Fibroblast of the conjunctiva (primary cell): ENCODE data around the gene ZNF667.

ENCODE experiments used
- DNase-seq: peaks from one replicate; pipeline ENCODE4 v3.0.0-alpha.2; 2010; ENCODE audit warnings: low read depth

The ZNF667 gene

DNA sequence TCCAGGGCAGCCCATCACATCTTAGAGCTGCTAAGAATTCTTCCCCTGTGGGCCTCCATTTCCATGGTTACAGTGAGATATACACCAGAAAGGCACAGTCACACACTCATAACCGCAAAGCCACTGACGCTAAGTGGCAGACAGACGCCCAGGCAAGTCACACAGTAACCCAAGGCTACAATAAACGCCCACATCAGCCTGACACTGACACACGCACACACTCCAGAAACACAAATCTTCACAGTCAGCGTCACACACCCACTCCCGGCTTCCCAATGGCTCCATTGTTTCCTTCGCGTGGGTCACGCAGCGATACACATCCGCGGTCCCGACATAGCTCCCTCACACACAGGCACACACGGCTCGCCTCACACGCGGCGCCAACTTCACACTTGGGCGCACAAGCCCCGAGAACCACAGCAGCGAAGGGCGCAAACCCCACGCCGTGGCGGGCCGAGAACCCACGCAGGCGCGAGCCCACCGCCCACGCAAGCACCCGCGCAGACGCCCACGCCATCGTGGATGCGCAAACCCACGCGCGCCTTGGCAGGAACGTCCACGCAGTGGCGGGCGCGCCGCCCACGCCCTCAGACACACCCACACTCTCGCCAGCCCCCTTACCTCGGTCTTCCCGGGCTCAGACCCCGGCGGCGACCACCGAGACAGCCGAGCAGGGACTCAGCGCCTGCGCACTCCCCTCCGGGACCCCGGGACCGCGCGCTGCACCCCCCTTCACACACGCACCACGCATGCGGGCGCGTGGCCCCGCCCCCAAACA is at the start of gene ZNF667:
Gene ZNF667, minus strand, starts transcription at position 695 of the 778 bp plus-strand sequence. CDS start 14,975 bp downstream, outside the sequence.
- no peak for DNase-seq

DNA sequence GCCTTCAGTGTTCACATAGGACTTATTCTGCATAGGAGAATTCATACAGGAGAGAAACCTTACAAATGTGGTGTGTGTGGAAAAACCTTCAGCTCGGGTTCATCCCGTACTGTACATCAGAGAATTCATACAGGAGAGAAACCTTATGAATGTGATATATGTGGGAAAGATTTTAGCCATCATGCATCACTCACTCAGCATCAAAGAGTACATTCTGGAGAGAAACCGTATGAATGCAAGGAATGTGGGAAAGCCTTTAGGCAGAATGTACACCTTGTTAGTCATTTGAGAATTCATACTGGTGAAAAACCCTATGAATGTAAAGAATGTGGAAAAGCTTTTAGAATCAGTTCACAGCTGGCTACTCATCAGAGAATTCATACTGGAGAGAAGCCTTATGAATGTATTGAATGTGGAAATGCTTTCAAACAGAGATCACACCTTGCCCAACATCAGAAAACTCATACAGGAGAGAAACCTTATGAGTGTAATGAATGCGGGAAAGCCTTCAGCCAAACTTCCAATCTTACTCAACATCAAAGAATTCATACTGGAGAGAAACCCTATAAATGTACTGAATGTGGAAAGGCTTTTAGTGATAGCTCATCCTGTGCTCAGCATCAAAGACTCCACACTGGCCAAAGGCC is 48.2 kb upstream of the ZNF667 start:
- no peak for DNase-seq

DNA sequence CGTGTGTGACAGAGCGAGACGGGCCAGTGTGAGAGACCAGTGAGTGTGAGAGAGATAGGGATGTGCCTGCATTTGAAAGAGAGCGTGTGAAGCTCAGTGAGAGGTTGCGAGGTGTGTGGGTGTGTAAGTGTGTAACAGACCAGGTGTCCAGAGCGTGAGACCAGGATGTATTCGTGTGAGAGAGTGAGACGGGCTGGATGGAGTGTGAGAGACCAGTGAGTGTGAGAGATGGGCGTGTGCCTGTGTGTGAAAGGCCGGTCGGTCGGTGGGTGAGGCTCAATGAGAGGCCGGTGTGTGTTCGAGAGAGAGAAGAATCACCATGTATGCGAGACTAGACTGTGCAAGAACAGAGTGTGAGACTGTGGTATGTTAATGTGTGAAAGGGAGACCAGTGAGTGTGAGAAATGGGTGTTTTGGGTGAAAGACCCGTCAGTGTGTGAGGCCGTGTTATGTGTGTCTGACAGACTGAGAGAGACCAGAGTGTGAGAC is 31.2 kb upstream of the ZNF667 start:
- DNase-seq: no peak

DNA sequence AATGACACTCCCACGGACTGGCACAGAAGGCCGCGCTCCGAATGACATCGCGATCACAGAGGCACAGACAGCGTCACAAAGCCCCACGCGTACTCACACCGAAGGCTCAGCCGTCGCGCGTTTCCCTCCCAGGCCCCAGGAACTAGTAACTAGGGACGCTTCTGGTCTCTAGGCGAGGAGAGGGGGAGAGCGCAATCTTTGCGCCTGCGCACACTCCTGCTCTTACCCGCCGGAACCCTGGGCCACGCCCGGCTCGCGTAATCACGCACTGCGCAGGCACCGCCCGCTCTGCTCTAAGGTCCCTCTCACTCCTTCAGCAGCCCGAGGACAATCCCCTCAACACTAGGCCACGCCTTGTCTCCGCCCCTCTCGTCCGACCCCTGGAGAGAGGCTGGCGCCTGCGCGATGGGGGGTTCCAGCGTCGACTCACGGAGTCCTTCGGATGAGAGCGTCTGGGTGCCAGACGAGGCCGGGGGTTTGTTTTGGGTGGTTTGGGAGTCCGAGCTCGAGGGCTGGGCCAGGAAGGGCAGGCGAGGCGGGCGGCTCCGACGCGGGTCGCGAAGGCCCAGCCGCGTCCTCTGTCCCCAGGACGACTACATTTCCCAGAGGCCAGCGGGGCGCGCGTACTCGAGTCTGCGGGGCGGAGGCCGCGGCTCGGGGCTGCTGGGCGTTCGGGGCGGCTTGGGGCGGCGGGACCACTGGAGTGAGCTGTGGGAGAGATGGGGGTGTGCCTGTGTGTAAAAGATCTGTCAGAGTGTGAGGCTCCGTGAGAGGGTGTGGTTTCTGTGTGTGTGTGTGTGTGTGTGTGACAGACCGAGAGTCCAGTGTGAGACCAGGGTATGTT is 30.5 kb upstream of the ZNF667 start, which contains the start of gene ZNF471:
Gene ZNF471, plus strand, starts transcription at position 410 of the 844 bp plus-strand sequence. CDS start 3,717 bp downstream, outside the sequence.
- peak; percentile 98 for DNase-seq

DNA sequence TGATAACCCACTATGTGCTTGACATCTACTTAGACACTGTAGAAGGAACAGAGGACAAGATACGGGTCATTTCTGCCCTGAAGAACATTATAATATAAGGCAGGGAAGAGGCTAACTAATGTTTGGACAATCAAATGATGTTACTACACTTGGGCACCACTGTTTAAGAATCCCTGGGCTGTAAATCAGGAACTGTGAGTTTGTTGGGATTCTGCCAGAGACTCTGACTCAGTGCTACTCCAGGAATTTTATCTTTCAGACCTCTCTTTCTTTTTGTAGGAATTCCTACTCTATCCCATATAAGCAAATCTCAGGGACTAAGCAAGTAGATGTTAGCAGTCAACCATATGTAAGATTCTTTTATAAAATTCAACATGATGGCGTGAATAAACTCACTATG is 27.4 kb upstream of the ZNF667 start:
- no peak for DNase-seq

DNA sequence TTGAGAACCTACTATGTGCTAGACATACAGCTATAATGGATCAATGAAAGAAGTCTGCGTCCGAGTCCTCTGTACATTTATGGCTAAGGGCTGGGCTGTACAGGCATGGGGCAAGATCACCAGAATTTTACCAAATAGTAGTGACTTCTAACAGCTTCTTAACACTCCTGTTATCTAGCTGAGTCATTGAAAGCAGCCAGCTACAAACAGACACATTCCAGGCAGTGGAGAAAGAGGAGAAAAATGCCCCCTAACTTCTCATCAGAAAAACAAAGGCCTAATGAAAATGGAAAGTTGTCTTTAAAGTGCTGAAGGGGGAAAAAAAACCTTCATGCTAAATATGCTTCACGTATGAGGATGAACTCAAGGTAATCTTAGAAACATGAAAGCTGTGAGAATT is 14.3 kb upstream of the ZNF667 start:
- DNase-seq: no peak

DNA sequence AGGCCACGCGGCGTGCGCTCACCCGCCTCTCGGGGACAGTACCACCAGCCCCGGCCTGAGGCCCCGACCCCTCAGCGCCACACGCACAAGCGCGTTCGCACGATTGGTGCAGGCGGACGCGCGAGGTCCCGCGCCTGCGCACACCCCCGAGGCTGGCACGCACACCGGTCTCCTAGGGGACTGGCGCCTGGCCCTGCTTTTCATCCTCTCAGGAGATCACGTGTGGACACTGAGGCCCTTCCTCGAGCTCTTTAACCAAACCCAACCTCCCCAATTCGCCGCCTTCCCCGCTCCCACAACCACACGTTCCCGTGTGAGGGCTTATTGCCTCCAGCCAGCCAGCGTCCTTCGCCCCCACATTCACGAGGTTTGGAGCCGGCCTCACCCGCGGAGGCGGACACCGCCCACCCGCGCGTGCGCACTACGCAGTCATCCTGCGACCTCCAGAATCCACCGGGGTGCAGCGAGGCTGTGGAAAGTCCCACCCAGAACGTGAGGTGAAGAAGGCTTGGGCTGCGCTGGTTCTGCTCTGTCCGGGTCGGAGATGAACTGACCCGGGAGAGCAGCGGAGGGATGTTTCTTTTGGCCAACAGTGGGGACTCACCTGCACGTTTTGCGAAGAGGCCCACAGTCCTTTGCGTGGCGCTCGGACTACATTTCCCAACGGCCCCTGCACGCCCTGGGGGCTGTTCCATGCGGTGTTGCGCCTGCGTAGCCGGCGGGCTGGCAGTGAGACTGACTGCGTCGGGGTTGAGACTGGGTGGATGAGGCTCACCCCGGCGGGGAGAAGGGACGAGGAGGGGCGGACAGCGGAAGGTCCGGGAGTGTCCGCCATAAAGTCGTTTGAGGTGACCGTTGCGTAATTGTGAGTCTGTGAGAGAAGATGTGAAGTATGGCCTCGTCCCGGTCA is 539 bp upstream of the ZNF667 start:
- DNase-seq: peak; percentile 80

DNA sequence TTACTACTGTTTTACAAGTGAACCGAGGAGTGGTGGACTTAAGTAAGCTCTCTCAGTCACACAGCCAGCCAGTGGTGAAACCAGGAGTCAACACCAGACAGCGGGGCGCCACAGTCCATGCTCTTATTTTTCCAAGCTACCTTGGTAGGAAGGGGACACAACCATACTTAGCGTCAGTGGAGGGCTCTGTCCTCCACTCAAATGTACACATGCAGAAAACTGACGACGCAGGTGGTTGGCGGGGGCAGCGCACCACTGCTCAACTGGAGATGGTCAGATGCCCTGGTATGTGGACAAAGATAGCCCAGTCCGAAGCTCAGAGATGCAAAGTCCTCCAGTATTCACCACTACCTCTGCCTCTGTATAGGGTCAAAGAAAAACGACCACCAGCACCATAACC is 1.1 kb downstream of the ZNF667 start:
- DNase-seq: no peak

DNA sequence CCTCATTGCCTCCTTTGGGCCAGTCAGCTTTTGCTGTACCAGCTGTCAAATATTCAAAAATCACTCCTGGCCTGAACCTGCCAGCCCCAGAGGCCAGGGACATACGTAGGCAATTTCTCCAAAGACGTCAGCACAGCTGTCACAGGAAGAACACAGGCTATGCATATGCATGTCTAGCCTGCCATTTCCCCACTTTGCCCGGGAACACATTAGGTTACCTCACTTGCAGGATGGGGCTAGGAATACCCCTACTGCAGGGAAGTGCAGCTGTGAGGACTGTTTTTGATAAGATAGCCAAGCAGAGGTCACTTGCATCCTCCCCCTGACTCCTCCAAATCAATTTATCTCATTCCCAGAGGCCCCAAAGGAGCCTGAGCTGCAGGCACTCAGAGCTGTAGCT is 2.8 kb downstream of the ZNF667 start:
- DNase-seq: no peak

DNA sequence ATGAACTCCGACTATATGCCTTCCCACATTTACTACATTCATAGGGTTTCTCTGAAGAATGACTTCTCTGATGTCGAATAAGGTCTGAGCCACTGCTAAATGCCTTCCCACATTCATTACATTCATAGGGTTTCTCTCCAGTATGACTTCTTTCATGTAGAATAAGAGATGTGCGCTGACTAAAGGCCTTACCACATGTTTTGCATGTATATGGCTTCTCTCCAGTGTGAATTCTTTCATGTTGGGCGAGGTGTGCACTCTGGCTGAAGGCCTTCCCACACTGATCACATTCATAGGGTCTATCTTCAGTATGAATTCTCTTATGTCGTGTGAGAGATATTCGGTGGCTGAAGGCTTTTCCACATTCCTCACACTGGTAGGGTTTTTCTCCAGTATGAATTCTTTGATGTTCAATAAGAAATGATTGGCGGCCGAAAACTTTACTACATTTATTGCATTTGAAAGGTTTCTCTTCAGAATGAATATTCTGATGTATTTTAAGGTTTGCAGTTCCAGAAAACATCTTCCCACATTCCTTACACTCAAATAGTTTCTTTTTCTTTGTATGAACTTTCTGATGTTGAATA is 35.8 kb downstream of the ZNF667 start:
- no peak for DNase-seq

DNA sequence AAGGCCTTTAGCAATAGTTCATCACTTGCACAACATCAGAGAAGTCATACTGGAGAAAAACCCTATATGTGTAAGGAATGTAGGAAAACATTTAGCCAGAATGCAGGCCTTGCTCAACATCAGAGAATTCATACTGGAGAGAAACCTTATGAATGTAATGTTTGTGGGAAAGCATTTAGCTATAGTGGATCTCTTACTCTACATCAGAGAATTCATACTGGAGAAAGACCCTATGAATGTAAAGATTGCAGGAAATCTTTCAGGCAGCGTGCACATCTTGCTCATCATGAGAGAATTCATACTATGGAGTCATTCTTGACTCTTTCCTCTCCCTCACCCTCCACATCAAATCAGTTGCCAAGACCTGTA is 53.2 kb downstream of the ZNF667 start:
- no peak for DNase-seq

DNA sequence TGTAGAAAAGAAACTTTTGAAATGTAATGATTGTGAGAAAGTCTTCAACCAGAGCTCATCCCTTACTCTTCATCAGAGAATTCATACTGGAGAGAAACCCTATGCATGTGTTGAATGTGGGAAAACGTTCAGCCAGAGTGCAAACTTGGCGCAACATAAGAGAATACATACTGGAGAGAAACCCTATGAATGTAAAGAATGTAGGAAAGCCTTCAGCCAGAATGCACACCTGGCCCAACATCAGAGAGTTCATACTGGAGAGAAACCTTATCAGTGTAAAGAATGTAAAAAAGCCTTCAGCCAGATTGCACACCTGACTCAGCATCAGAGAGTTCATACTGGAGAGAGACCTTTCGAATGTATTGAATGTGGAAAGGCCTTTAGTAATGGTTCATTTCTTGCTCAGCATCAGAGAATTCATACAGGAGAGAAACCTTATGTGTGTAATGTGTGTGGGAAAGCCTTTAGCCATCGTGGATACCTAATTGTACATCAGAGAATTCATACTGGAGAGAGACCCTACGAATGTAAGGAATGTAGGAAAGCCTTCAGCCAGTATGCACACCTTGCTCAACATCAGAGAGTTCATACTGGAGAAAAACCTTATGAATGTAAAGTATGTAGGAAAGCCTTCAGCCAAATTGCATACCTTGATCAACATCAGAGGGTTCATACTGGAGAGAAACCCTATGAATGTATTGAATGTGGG is 53.7 kb downstream of the ZNF667 start:
- DNase-seq: no peak

DNA sequence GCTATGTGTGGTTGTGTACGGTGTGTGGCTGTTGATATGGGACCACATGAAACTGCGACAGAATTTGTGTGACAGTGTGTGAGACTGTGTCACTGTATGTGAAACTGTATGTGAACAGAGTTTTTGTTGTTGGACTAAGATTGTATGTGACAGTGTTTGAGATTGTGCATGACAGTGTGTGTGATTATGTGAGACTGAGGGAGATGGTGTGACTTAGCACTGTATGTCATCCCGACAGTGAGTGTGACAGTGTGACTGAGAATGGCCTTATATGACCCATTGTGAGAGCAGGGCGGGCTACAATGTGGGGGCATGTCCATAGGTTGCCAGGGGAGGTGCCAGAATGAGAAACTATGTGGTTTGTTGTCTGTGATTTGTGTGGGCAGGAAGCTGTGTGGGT is 72.1 kb downstream of the ZNF667 start:
- DNase-seq: no peak

DNA sequence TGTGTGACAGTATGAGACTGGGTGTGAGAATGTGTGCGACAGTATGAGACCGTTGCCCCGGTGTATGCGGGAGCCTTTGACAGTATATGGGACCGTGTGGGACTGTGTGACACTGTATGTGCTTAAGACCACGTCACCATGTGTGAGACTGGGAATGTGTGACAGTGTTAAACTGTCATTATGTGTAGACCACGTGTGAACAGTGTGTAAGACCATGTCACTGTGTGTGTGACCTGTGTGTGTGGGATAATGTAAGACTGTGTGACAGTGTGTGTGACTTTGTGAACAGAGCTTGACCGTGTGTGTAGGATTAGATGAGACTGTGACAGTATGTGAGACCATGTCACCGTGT is 72.5 kb downstream of the ZNF667 start:
- DNase-seq: no peak

DNA sequence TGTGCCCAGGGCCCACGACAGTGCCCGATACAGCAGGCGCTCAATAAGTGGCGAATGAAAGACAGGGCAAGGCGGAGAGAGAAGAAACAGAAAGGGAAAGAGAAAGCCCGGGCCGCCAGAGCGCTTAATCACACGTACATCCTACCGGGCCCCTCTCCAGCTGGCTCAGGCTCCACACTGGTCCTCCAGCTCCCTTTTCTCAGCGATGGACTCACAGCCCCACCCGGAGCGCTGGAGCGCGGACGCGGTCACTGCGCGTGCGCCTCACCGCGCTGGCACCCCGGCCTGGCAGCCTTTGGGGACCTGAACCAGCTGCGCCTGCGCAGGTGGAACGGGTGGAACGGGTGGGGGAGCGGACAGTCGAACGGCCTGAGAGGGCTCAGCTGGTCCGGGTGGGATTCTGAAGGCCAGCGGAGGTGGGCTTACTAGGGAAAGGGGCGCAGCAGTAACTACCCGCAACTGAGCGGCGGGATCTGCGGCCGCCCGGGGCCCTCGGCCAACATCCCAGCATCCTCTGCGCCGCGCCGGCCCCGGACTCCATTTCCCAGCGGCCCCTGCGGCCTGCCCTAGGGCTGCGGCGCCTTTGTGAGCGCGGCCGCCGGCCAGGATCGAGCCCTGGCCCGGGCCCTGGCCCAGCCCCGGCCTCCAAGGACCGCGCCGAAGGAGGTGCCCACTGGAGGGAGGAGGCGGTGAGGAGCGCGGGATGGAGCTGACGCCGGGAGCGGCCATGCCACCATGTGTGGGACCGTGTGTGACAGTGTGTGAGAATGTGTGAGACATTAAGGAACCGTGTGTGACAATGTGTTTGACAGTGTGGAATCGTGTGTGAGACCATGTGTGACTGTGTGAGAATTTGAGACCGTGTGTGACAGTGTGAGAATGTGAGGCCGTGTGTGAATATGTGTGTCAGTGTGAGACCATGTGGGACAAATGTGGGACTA is 73.1 kb downstream of the ZNF667 start, which contains the start of gene ZNF583:
Gene ZNF583, plus strand, starts transcription at position 569 of the 941 bp plus-strand sequence. CDS start 2,783 bp downstream, outside the sequence.
- DNase-seq: peak; percentile 97

DNA sequence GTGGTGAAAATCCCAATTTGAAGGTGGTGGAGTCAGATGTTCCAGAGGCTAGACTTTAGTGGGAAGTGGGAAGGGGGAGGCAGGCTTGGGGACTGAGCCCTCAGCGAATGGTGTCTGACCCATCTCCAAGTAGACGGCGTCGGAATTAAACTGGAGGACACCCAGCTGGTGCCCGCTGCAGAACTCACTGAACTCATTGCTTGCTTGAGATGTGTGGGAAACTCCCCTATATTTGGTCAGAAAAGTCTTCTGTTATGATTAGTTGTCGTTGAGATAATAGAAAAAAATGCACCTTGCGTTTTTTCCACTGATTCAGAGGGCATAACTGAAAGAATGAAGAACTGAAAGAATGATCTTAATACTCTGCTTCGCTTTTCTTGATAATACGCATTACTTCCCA is 73.9 kb downstream of the ZNF667 start:
- no peak for DNase-seq

DNA sequence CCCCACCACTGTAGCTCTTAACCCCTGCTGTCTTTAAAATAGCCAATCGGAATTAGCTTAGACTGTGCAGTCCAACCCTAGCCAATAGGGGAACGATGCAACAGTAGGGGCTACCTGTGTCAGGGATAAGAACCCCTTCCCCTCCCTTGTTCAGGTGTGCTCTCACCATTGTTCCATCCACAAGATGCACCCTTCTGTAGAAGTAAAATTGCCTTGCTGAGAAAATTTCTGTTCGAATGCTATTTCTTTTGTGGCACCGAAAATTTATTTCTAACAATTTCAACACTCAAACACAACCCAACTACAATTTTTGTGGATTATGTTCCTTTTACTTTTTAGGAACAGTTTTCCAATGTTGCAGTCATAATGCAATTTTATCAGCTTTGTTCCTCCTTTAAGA is 76.7 kb downstream of the ZNF667 start:
- no peak for DNase-seq

DNA sequence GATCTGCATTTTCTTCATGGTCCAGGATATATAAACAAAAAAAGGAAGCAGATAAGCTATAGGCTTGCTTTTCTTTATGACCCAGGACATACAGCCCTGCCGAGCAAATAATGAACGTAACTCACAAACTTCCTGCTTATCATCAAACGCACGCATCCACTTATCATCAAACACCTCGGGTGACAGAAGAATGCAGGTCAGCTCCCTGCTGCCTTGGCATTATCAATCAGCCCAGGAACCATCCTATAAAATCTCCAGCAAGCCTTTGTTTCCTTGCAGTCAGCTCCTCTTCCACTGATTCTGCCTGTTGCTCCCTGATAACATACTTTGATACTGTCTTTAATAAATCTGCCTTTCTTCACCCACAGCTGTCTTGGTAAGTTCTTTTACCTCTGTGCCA is 78.3 kb downstream of the ZNF667 start:
- no peak for DNase-seq
